HCT116 (cell line): ENCODE measurements around the gene TYW5.

ENCODE experiments used
- CTCF ChIP-seq, 3 experiments: fragments of 200-600 bp in 1 of 3; sonication (generic) in 1 of 3; IDR thresholded peaks in 2 of 3; conservative IDR thresholded peaks in 1 of 3; 2 replicates each; pipeline ENCODE4 v1.5.1; 2012 to 2017; ENCODE audit warnings: low read depth in 2 of 3, low read length in 2 of 3, antibody characterized with exemption in 1 of 3, borderline replicate concordance in 1 of 3, control low read depth in 1 of 3, mild to moderate bottlenecking in 1 of 3, mixed read lengths in 1 of 3, mixed run types in 1 of 3, moderate library complexity in 1 of 3; ENCODE audit not compliant: insufficient read depth in 1 of 3
- FOSL1 ChIP-seq: IDR thresholded peaks from 2 replicates; pipeline ENCODE4 v1.6.1; 2012; ENCODE audit warnings: low read depth
- MAX ChIP-seq: IDR thresholded peaks from 2 replicates; pipeline ENCODE4 v1.6.1; 2012
- RAD21 ChIP-seq: IDR thresholded peaks from 2 replicates; pipeline ENCODE4 v1.6.1; 2012; ENCODE audit warnings: low read depth, mild to moderate bottlenecking
- SRF ChIP-seq: IDR thresholded peaks from 2 replicates; pipeline ENCODE4 v1.6.1; 2012; ENCODE audit warnings: low read depth
- TCF7L2 ChIP-seq: IDR thresholded peaks from 2 replicates; pipeline ENCODE4 v1.7.0; 2011; ENCODE audit warnings: borderline replicate concordance, inconsistent platforms; ENCODE audit not compliant: insufficient read depth, insufficient read length; ENCODE audit errors: extremely low read depth
- YY1 ChIP-seq: IDR thresholded peaks from 2 replicates; pipeline ENCODE4 v1.6.1; 2011; ENCODE audit warnings: low read length, low read depth, moderate library complexity, mild to moderate bottlenecking; ENCODE audit not compliant: insufficient replicate concordance; ENCODE audit errors: extremely low read depth

- TF ChIP-seq CTCF (IDR thresholded peaks at IDR 0.05 in 2 of 3, conservative IDR thresholded peaks at IDR 0.05 in 1 of 3; ENCODE audit: borderline replicate concordance in 1 of 3, insufficient read depth in 1 of 3, low read depth in 2 of 3, low read length in 2 of 3) (no peak), MAX (no peak), TCF7L2 (no peak), SRF (no peak), FOSL1 (no peak), YY1 (no peak), RAD21 (no peak)
These were observed 72.6 kb downstream of the TYW5 start for GRCh38 chr2:199882667-199883066.
